Uterus (tissue), 4 donors: Measurements from ENCODE around the gene ABAT. TPM values are rescaled to one million over a fixed set of nuclear protein-coding genes. Genes with fewer than 3 reads are reported as not detected.

ENCODE experiments used
- DNase-seq, 2 donors: peaks; one replicate each; pipeline ENCODE4 v3.0.0-alpha.2; 2019 to 2020
- H3K27ac ChIP-seq, 2 donors: fragments of 200-600 bp; sonication (generic); 1 replicate in 1 of 2; 2 replicates in 1 of 2; pipeline ENCODE4 v1.5.1; 2016 to 2018
- H3K27me3 ChIP-seq, 2 donors: fragments of 200-600 bp; sonication (generic); one replicate each; pipeline ENCODE4 v1.5.1; 2018 to 2019; ENCODE audit warnings: control low read depth in 1 of 2
- H3K36me3 ChIP-seq, 2 donors: fragments of 200-600 bp; sonication (generic); one replicate each; pipeline ENCODE4 v1.5.1; 2019; ENCODE audit warnings: control low read depth in 1 of 2
- H3K4me1 ChIP-seq, 2 donors: fragments of 200-600 bp; sonication (generic); one replicate each; pipeline ENCODE4 v1.5.1; 2018 to 2019; ENCODE audit warnings: control low read depth in 1 of 2
- H3K4me3 ChIP-seq, 2 donors: fragments of 200-600 bp; sonication (generic); 1 replicate in 1 of 2; 2 replicates in 1 of 2; pipeline ENCODE4 v1.5.1; 2018 to 2019; ENCODE audit warnings: mild to moderate bottlenecking in 1 of 2
- H3K9me3 ChIP-seq, 2 donors: fragments of 200-600 bp; sonication (generic); one replicate each; pipeline ENCODE4 v1.5.1; 2019; ENCODE audit warnings: control low read depth in 1 of 2
- CTCF ChIP-seq, 4 experiments: fragments of 200-600 bp in 2 of 4; fragments of 450-650 bp in 2 of 4; sonication (generic) in 2 of 4; IDR thresholded peaks; one replicate each; pipeline ENCODE4 v1.5.1; 2016 to 2019; ENCODE audit warnings: antibody characterized with exemption in 4 of 4, mild to moderate bottlenecking in 2 of 4, moderate library complexity in 1 of 4
- POLR2A ChIP-seq, 2 donors: fragments of 450-650 bp; IDR thresholded peaks; one replicate each; pipeline ENCODE4 v1.6.1; 2016; ENCODE audit warnings: antibody characterized with exemption in 2 of 2, mild to moderate bottlenecking in 1 of 2, moderate library complexity in 1 of 2
- intact Hi-C: fragments of 100-400 bp; cut with DNase I; formaldehyde crosslinking; loops from one replicate; pipeline ENCODE4 v1.15.1; 2023; ENCODE audit warnings: low total_unique reads
- total RNA-seq, 4 donors: library from RNA; depleted of rRNA in 3 of 4; stranded (reverse); fragments of >200 nt in 3 of 4; gene quantifications; one replicate each; pipeline versions ENCODE4 v1.1.0 to v1.2.4, GENCODE V29; 2014 to 2023
- donor health status: DM: yes; HTN: yes; CAD: no.

ABAT gene
- total RNA-seq, 4 donors from 2014 or later = 1.0 to 11.0 (median 6.7) TPM

GRCh38 chr16:8733849-8734540 lies 59.6 kb downstream of the ABAT start:
- H3K4me3 ChIP-seq = no peak overlapping the region
- H3K36me3 ChIP-seq = no peaks in the 10 kb centered on the region
- H3K27ac ChIP-seq = no peak overlapping the region
- no peaks in the 10 kb centered on the region for H3K9me3 ChIP-seq
- intact Hi-C loops = no loop called here
- no peaks in the 10 kb centered on the region for H3K4me1 ChIP-seq
- no peaks in the 10 kb centered on the region for H3K27me3 ChIP-seq
- no peak for TF ChIP-seq CTCF (IDR thresholded peaks at IDR 0.05)
- no peak for TF ChIP-seq POLR2A (IDR thresholded peaks at IDR 0.05)
- no peak for DNase-seq

GRCh38 chr16:8735574-8735973 lies 61.2 kb downstream of the ABAT start:
- no peaks in the 10 kb centered on the region for H3K36me3 ChIP-seq
- no peaks in the 10 kb centered on the region for H3K27me3 ChIP-seq
- DNase-seq = no peak
- no peaks in the 10 kb centered on the region for H3K9me3 ChIP-seq
- TF ChIP-seq POLR2A (IDR thresholded peaks at IDR 0.05) (no peak), CTCF (IDR thresholded peaks at IDR 0.05) (no peak)
- no peak overlapping the region for H3K4me3 ChIP-seq
- intact Hi-C loops = no loop called here
- no peak overlapping the region for H3K27ac ChIP-seq
- H3K4me1 ChIP-seq = no peaks in the 10 kb centered on the region

GRCh38 chr16:8736123-8736668 lies 61.8 kb downstream of the ABAT start:
- no peak for DNase-seq
- Histone ChIP-seq H3K36me3 (no peaks in the 10 kb centered on the region), H3K27me3 (no peaks in the 10 kb centered on the region), H3K9me3 (no peaks in the 10 kb centered on the region), H3K27ac (no peak overlapping the region), H3K4me1 (no peaks in the 10 kb centered on the region), H3K4me3 (no peak overlapping the region)
- intact Hi-C loops = no loop called here
- TF ChIP-seq POLR2A (IDR thresholded peaks at IDR 0.05) (no peak), CTCF (IDR thresholded peaks at IDR 0.05) (no peak)

- intact Hi-C loops = no loop called here
These were observed 64.7 kb downstream of the ABAT start for GRCh38 chr16:8739151-8739550.

More at GRCh38 chr16:8739151-8739550, 64.7 kb downstream of the ABAT start:
- Histone ChIP-seq H3K36me3 (no peaks in the 10 kb centered on the region), H3K27me3 (no peaks in the 10 kb centered on the region), H3K4me1 (no peaks in the 10 kb centered on the region), H3K4me3 (no peak overlapping the region), H3K27ac (no peak overlapping the region), H3K9me3 (no peaks in the 10 kb centered on the region)
- DNase-seq = no peak
- TF ChIP-seq POLR2A (IDR thresholded peaks at IDR 0.05) = no peak
- no peak for TF ChIP-seq CTCF (IDR thresholded peaks at IDR 0.05)
